Measurements from ENCODE around the gene GIN1.

- TF ChIP-seq CBX1 (IDR thresholded peaks at IDR 0.05; ENCODE audit: low read depth) (no peak), TBP (optimal IDR thresholded peaks at IDR 0.05; ENCODE audit: low read depth, low read length) (no peak), ESRRB (CRISPR knock-in tag; IDR thresholded peaks at IDR 0.05; ENCODE audit: borderline replicate concordance) (no peak), ZNF274 (IDR thresholded peaks at IDR 0.05; ENCODE audit: borderline replicate concordance, low read depth, low read length) (no peak), ZBTB33 (CRISPR knock-in tag; IDR thresholded peaks at IDR 0.05) (no peak), HBP1 (CRISPR knock-in tag; IDR thresholded peaks at IDR 0.05) (no peak), CHAMP1 (IDR thresholded peaks at IDR 0.05) (no peak), SP1 (CRISPR knock-in tag; IDR thresholded peaks at IDR 0.05) (no peak), ZSCAN29 (IDR thresholded peaks at IDR 0.05) (no peak), MLX (CRISPR knock-in tag; conservative IDR thresholded peaks at IDR 0.05) (no peak)
These were observed 25.3 kb upstream of the GIN1 start for GRCh38 chr5:103145196-103145595.
